HepG2 (cell line): Measurements from ENCODE around the gene SDF2. TPM values are rescaled to one million over a fixed set of nuclear protein-coding genes. Genes with fewer than 3 reads are reported as not detected.

ENCODE experiments used
- ARID2 ChIP-seq: sonication (generic); formaldehyde crosslinking; IDR thresholded peaks from 2 replicates; pipeline ENCODE4 v1.8.1; 2022; ENCODE audit warnings: mild to moderate bottlenecking, missing genetic modification reagents, borderline replicate concordance
- ARNT ChIP-seq: fragments of 450-650 bp; IDR thresholded peaks from 2 replicates; pipeline ENCODE4 v1.6.1; 2017
- ATF1 ChIP-seq: IDR thresholded peaks from 2 replicates; pipeline ENCODE4 v1.6.1; 2016; ENCODE audit warnings: mild to moderate bottlenecking, control low read depth
- GMEB1 ChIP-seq: sonication (generic); formaldehyde crosslinking; IDR thresholded peaks from 2 replicates; pipeline ENCODE4 v1.5.1; 2020; ENCODE audit warnings: missing genetic modification reagents, mild to moderate bottlenecking, borderline replicate concordance
- GTF3A ChIP-seq: sonication (generic); formaldehyde crosslinking; conservative IDR thresholded peaks from 2 replicates; pipeline ENCODE4 v1.4.0; 2020; ENCODE audit warnings: mild to moderate bottlenecking, missing genetic modification reagents
- HMG20B ChIP-seq: conservative IDR thresholded peaks from 2 replicates; pipeline ENCODE4 v1.6.1; 2016; ENCODE audit warnings: missing genetic modification reagents, missing compliant biosample characterization
- ISX ChIP-seq: sonication (generic); formaldehyde crosslinking; conservative IDR thresholded peaks from 2 replicates; pipeline ENCODE4 v1.5.0; 2020; ENCODE audit warnings: missing genetic modification reagents
- MXI1 ChIP-seq: IDR thresholded peaks from 3 replicates; pipeline ENCODE4 v1.6.1; 2012; ENCODE audit warnings: low read depth, low read length, inconsistent platforms, borderline replicate concordance
- NFAT5 ChIP-seq: sonication (generic); formaldehyde crosslinking; IDR thresholded peaks from 2 replicates; pipeline ENCODE4 v1.4.0; 2020; ENCODE audit warnings: missing genetic modification reagents
- PHF8 ChIP-seq: sonication (generic); formaldehyde crosslinking; IDR thresholded peaks from 2 replicates; pipeline ENCODE4 v1.5.0; 2020; ENCODE audit warnings: missing genetic modification reagents
- PRMT3 ChIP-seq: sonication (generic); formaldehyde crosslinking; IDR thresholded peaks from 2 replicates; pipeline ENCODE4 v1.8.1; 2022; ENCODE audit warnings: low read depth, mild to moderate bottlenecking, moderate library complexity, missing genetic modification reagents, borderline replicate concordance
- SUZ12 ChIP-seq: fragments of 150-350 bp; IDR thresholded peaks from 2 replicates; pipeline ENCODE4 v1.6.1; 2014; ENCODE audit warnings: low read depth, low read length
- ZBTB33 ChIP-seq: sonication (generic); formaldehyde crosslinking; IDR thresholded peaks from 2 replicates; pipeline ENCODE4 v1.4.0; 2020; ENCODE audit warnings: missing genetic modification reagents
- ZMYM2 ChIP-seq: sonication (generic); formaldehyde crosslinking; IDR thresholded peaks from 2 replicates; pipeline ENCODE4 v1.8.0; 2022; ENCODE audit warnings: mild to moderate bottlenecking, missing genetic modification reagents
- ZNF503 ChIP-seq: sonication (generic); formaldehyde crosslinking; IDR thresholded peaks from 2 replicates; pipeline ENCODE4 v1.4.0; 2020; ENCODE audit warnings: missing genetic modification reagents
- ZNF709 ChIP-seq: sonication (generic); formaldehyde crosslinking; IDR thresholded peaks from 2 replicates; pipeline ENCODE4 v1.5.0; 2020; ENCODE audit warnings: mild to moderate bottlenecking, missing genetic modification reagents
- ZNF761 ChIP-seq: sonication (generic); formaldehyde crosslinking; conservative IDR thresholded peaks from 2 replicates; pipeline ENCODE4 v1.4.0; 2020; ENCODE audit warnings: mild to moderate bottlenecking, missing genetic modification reagents
- ZSCAN20 ChIP-seq: sonication (generic); formaldehyde crosslinking; IDR thresholded peaks from 2 replicates; pipeline ENCODE4 v1.4.0; 2020; ENCODE audit warnings: missing genetic modification reagents, mild to moderate bottlenecking, borderline replicate concordance
- polyA plus RNA-seq, 8 experiments: library from polyadenylated mRNA; depleted of rRNA in 3 of 8; stranded (reverse) in 7 of 8; unstranded in 1 of 8; fragments of >200 nt; fragmentation: Illumina TruSeq in 4 of 8; extraction: Trizol in 4 of 8; gene quantifications; 2 replicates each; pipeline versions ENCODE4 v1.2.1 to v1.2.3, GENCODE V29; 2011 to 2016; ENCODE audit warnings: low read depth in 4 of 8, missing spikeins in 1 of 8, mixed read lengths in 1 of 8; ENCODE audit not compliant: insufficient read depth in 1 of 8
- total RNA-seq, 5 experiments: library from RNA; depleted of rRNA; stranded (reverse); fragments of >200 nt; fragmentation: Illumina TruSeq; extraction: Trizol; gene quantifications; 2 replicates each; pipeline ENCODE4 v1.2.3, GENCODE V29; 2016; ENCODE audit warnings: low read depth in 1 of 5

Gene SDF2
- total and polyA plus RNA-seq, 2 of the 13 experiments (the other 11 are each of a cell fraction or from before 2014, with no cell fraction given), result 58.2 to 58.4 TPM

- TF ChIP-seq PRMT3 (CRISPR knock-in tag) (peak; percentile 60; the same call in 1 of the 2 replicates), ZNF761 (CRISPR knock-in tag) (no peak; the same call in 1 of the 2 replicates), ATF1 (CRISPR knock-in tag) (peak; percentile 94), PHF8 (CRISPR knock-in tag) (peak; percentile 92), GTF3A (CRISPR knock-in tag) (no peak; the same call in 1 of the 2 replicates), ZNF503 (CRISPR knock-in tag) (no peak), NFAT5 (CRISPR knock-in tag) (no peak), ZBTB33 (no peak), ZMYM2 (CRISPR knock-in tag) (no peak), ARNT (no peak), ZNF709 (0 out of 2 replicates have a peak, but pooled peaks have one; percentile 59), ARID2 (no peak), ZSCAN20 (CRISPR knock-in tag) (no peak), GMEB1 (CRISPR knock-in tag) (peak; percentile 99), HMG20B (CRISPR knock-in tag) (0 out of 2 replicates have a peak, but pooled peaks have one; percentile 21), SUZ12 (no peak), ISX (no peak), MXI1 (peak; percentile 34; the same call in 1 of the 3 replicates)
Observed at GRCh38 chr17:28661635-28662526, at the start of gene SDF2, which contains the start of gene SUPT6H (continued).
